H9 (cell line): Measurements from ENCODE around the gene CFAP73. TPM values are rescaled to one million over a fixed set of nuclear protein-coding genes. Genes with fewer than 3 reads are reported as not detected.
A peak's percentile ranks its signal among the peaks of the same experiment; 100 is the strongest.

Experiments used
- DNase-seq: peaks from one replicate; pipeline ENCODE4 v3.0.0-alpha.2; 2017
- H2AFZ ChIP-seq: one replicate; pipeline ENCODE4 v1.6.1; 2013; ENCODE audit warnings: mild to moderate bottlenecking, low read length, control low read depth, moderate library complexity
- H2AK5ac ChIP-seq: 2 replicates; pipeline ENCODE4 v1.6.1; 2013; ENCODE audit warnings: low read length, control low read depth, mixed read lengths; ENCODE audit not compliant: insufficient read length
- H2BK120ac ChIP-seq: one replicate; pipeline ENCODE4 v1.6.1; 2013; ENCODE audit warnings: low read depth, mild to moderate bottlenecking, low read length, control low read depth, inconsistent platforms; ENCODE audit not compliant: poor library complexity, severe bottlenecking
- H2BK12ac ChIP-seq: 2 replicates; pipeline ENCODE4 v1.6.1; 2013; ENCODE audit warnings: low read length, control low read depth, mixed read lengths, low read depth; ENCODE audit not compliant: insufficient read length
- H2BK15ac ChIP-seq: 2 replicates; pipeline ENCODE4 v1.6.1; 2013; ENCODE audit warnings: low read depth, low read length, control low read depth
- H2BK20ac ChIP-seq: one replicate; pipeline ENCODE4 v1.6.1; 2013; ENCODE audit warnings: low read depth, mild to moderate bottlenecking, low read length, control low read depth, inconsistent platforms; ENCODE audit not compliant: poor library complexity, severe bottlenecking
- H2BK5ac ChIP-seq: 2 replicates; pipeline ENCODE4 v1.6.1; 2013; ENCODE audit warnings: low read length, control low read depth, mixed read lengths; ENCODE audit not compliant: insufficient read length
- H3K14ac ChIP-seq: 2 replicates; pipeline ENCODE4 v1.6.1; 2013; ENCODE audit warnings: low read length, control low read depth; ENCODE audit not compliant: insufficient read depth
- H3K18ac ChIP-seq: 2 replicates; pipeline ENCODE4 v1.6.1; 2013; ENCODE audit warnings: low read depth, mild to moderate bottlenecking, mixed read lengths, low read length, control low read depth; ENCODE audit not compliant: insufficient read length
- H3K23ac ChIP-seq: 2 replicates; pipeline ENCODE4 v1.6.1; 2013; ENCODE audit warnings: low read length, control low read depth, mixed read lengths, low read depth; ENCODE audit not compliant: insufficient read length
- H3K23me2 ChIP-seq: 2 replicates; pipeline ENCODE4 v1.6.1; 2013; ENCODE audit warnings: low read depth, mild to moderate bottlenecking, mixed read lengths, low read length, control low read depth; ENCODE audit not compliant: insufficient read length, poor library complexity, severe bottlenecking
- H3K27ac ChIP-seq: 2 replicates; pipeline ENCODE4 v1.5.1; 2013; ENCODE audit warnings: low read length, control low read depth, mixed read lengths, low read depth; ENCODE audit not compliant: insufficient read length
- H3K27me3 ChIP-seq: 2 replicates; pipeline ENCODE4 v1.6.1; 2013; ENCODE audit warnings: low read length, control low read depth, inconsistent platforms; ENCODE audit not compliant: insufficient read depth
- H3K4ac ChIP-seq: 2 replicates; pipeline ENCODE4 v1.6.1; 2013; ENCODE audit warnings: low read depth, mild to moderate bottlenecking, control low read depth, inconsistent platforms, low read length, moderate library complexity
- H3K4me1 ChIP-seq: 2 replicates; pipeline ENCODE4 v1.6.1; 2013; ENCODE audit warnings: low read length, control low read depth, inconsistent platforms; ENCODE audit not compliant: insufficient read depth
- H3K4me2 ChIP-seq: 2 replicates; pipeline ENCODE4 v1.6.1; 2013; ENCODE audit warnings: low read length, control low read depth, mixed read lengths; ENCODE audit not compliant: insufficient read length, insufficient read depth
- H3K56ac ChIP-seq: 2 replicates; pipeline ENCODE4 v1.6.1; 2013; ENCODE audit warnings: low read depth, mild to moderate bottlenecking, mixed read lengths, low read length, control low read depth; ENCODE audit not compliant: insufficient read length
- H3K79me1 ChIP-seq: 2 replicates; pipeline ENCODE4 v1.6.1; 2013; ENCODE audit warnings: low read depth, mild to moderate bottlenecking, moderate library complexity, low read length, control low read depth, inconsistent platforms; ENCODE audit not compliant: insufficient read depth, poor library complexity, severe bottlenecking
- H3K79me2 ChIP-seq: 2 replicates; pipeline ENCODE4 v1.6.1; 2013; ENCODE audit warnings: low read length, control low read depth, inconsistent platforms; ENCODE audit not compliant: insufficient read depth
- H3K9ac ChIP-seq: 2 replicates; pipeline ENCODE4 v1.6.1; 2013; ENCODE audit warnings: low read length, control low read depth, mixed read lengths; ENCODE audit not compliant: insufficient read length; ENCODE audit errors: extremely low read depth
- H3K9me3 ChIP-seq: one replicate; pipeline ENCODE4 v1.6.1; 2013; ENCODE audit warnings: low read depth, low read length, inconsistent platforms; ENCODE audit not compliant: control insufficient read depth
- H3T11ph ChIP-seq: one replicate; pipeline ENCODE4 v1.6.1; 2013; ENCODE audit warnings: mild to moderate bottlenecking, low read length, control low read depth, inconsistent platforms
- H4K20me1 ChIP-seq: one replicate; pipeline ENCODE4 v1.6.1; 2013; ENCODE audit not compliant: control insufficient read depth, insufficient read length, insufficient read depth
- H4K5ac ChIP-seq: 2 replicates; pipeline ENCODE4 v1.6.1; 2013; ENCODE audit warnings: low read depth, mild to moderate bottlenecking, mixed read lengths, low read length, control low read depth; ENCODE audit not compliant: insufficient read length
- H4K8ac ChIP-seq: replicated peaks from 2 replicates; pipeline ENCODE4 v1.6.1; 2013; ENCODE audit warnings: low read length, control low read depth, mixed read lengths, low read depth; ENCODE audit not compliant: insufficient read length
- H4K91ac ChIP-seq: 2 replicates; pipeline ENCODE4 v1.6.1; 2013; ENCODE audit warnings: low read depth, mild to moderate bottlenecking, moderate library complexity, mixed read lengths, low read length, control low read depth; ENCODE audit not compliant: insufficient read length
- H3K27ac Mint-ChIP-seq, 3 experiments: 2 replicates in 2 of 3; 3 replicates in 1 of 3; pipeline ENCODE4 v1.8.0; 2020 to 2021; ENCODE audit warnings: mixed read lengths in 3 of 3, mild to moderate bottlenecking in 1 of 3, moderate library complexity in 1 of 3
- H3K27me3 Mint-ChIP-seq: 2 replicates; pipeline ENCODE4 v1.8.0; 2021; ENCODE audit warnings: low read depth, mild to moderate bottlenecking, moderate library complexity, mixed read lengths
- H3K36me3 Mint-ChIP-seq, 3 experiments: 2 replicates in 2 of 3; 3 replicates in 1 of 3; pipeline ENCODE4 v1.8.0; 2020 to 2021; ENCODE audit warnings: low read depth in 3 of 3, mixed read lengths in 3 of 3; ENCODE audit not compliant: insufficient read depth in 1 of 3
- H3K4me1 Mint-ChIP-seq, 2 experiments: 2 replicates each; pipeline ENCODE4 v1.8.0; 2020; ENCODE audit warnings: mixed read lengths in 2 of 2
- H3K4me3 Mint-ChIP-seq, 2 experiments: 2 replicates in 1 of 2; 3 replicates in 1 of 2; pipeline ENCODE4 v1.8.0; 2020 to 2021; ENCODE audit warnings: mild to moderate bottlenecking in 2 of 2, mixed read lengths in 2 of 2, moderate library complexity in 1 of 2
- H3K9me3 Mint-ChIP-seq, 2 experiments: 2 replicates in 1 of 2; 3 replicates in 1 of 2; pipeline ENCODE4 v1.8.0; 2020; ENCODE audit warnings: mild to moderate bottlenecking in 2 of 2, mixed read lengths in 2 of 2, moderate library complexity in 1 of 2
- WGBS: extraction: QIAGEN DNeasy Blood & Tissue Kit; methylation state at CpG from one replicate; pipeline ENCODE4 v1.1.7; 2013; ENCODE audit warnings: missing lambda C conversion rate, low lambda C conversion rate, mixed read lengths; ENCODE audit not compliant: insufficient read length; ENCODE audit errors: extremely low coverage; 5-methylcytosine and 5-hydroxymethylcytosine counted together
- total RNA-seq: library from RNA; stranded (reverse); gene quantifications from 2 replicates; pipeline ENCODE4 v1.2.1, GENCODE V29; 2021
- TF ChIP-seq, protein P1 (sequence below): fragments of 200-600 bp; sonication (generic); conservative IDR thresholded peaks from 3 replicates; pipeline ENCODE4 v1.8.0; 2021; ENCODE audit warnings: antibody characterized with exemption, mild to moderate bottlenecking

CFAP73 gene
- total RNA-seq, 1 experiment from 2014 or later = not detected

DNA sequence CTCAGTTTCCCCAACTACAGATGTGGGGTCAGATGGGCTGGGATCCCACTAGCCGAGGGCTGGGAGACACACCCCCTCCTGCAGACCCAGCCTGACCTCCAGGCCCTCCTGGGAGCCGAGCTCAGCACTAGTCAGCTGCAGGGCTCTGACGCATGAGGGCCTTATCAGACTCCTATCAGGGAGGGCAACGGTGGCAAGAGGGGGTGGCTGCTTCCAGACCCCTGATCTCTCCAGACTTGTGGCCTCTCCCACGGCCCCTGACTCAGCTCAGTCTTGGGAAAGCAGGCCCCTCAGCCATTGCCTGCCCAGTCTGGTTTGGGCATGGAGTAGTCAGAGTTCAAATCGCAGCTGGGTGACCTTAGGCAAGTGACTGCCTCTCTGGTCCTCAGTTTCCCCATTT, 16.5 kb upstream of the CFAP73 start:
- Histone ChIP-seq H3K27me3 (no peaks in the 10 kb centered on the region), H3K9me3 (no peaks in the 10 kb centered on the region), H3K79me1 (no peaks in the 10 kb centered on the region), H4K20me1 (no peaks in the 10 kb centered on the region), H3K23me2 (peaks cover 12% of the 10 kb centered on the region), H2BK12ac (no peak overlapping the region), H4K8ac (no peak overlapping the region), H3K56ac (no peak overlapping the region), H3K23ac (no peak overlapping the region), H2BK15ac (no peak overlapping the region), H2AFZ (no peak overlapping the region), H3T11ph (no peak overlapping the region), H4K91ac (no peak overlapping the region), H3K14ac (no peak overlapping the region), H2AK5ac (no peak overlapping the region), H3K4me2 (no peak overlapping the region), H3K4ac (no peak overlapping the region), H3K4me1 (no peaks in the 10 kb centered on the region), H2BK120ac (no peak overlapping the region), H2BK20ac (no peak overlapping the region), H2BK5ac (no peak overlapping the region), H3K79me2 (no peaks in the 10 kb centered on the region), H3K27ac (no peak overlapping the region), H4K5ac (no peak overlapping the region), H3K18ac (no peak overlapping the region), H3K9ac (no peak overlapping the region)
- Mint-ChIP-seq H3K27me3 (peaks cover 39% of the 10 kb centered on the region), H3K4me1 (peaks cover 12 to 20% of the 10 kb centered on the region in 2 experiments), H3K27ac (no peak overlapping the region), H3K9me3 (peaks cover 0 to 2% of the 10 kb centered on the region in 2 experiments; a peak in 2 of 5 replicates), H3K4me3 (0 out of 5 replicates have a peak overlapping the region, but pooled peaks of 1 of the 2 experiments have one; percentile 15), H3K36me3 (no peaks in the 10 kb centered on the region)
- DNase-seq = no peak
- no CpG with 5 or more reads among the region's 6 CpGs for WGBS
- TF ChIP-seq, protein P1, sequence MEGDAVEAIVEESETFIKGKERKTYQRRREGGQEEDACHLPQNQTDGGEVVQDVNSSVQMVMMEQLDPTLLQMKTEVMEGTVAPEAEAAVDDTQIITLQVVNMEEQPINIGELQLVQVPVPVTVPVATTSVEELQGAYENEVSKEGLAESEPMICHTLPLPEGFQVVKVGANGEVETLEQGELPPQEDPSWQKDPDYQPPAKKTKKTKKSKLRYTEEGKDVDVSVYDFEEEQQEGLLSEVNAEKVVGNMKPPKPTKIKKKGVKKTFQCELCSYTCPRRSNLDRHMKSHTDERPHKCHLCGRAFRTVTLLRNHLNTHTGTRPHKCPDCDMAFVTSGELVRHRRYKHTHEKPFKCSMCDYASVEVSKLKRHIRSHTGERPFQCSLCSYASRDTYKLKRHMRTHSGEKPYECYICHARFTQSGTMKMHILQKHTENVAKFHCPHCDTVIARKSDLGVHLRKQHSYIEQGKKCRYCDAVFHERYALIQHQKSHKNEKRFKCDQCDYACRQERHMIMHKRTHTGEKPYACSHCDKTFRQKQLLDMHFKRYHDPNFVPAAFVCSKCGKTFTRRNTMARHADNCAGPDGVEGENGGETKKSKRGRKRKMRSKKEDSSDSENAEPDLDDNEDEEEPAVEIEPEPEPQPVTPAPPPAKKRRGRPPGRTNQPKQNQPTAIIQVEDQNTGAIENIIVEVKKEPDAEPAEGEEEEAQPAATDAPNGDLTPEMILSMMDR = no peak
